Tibial artery (tissue), 4 donors: ENCODE data around the gene GMCL2.

Source experiments
- DNase-seq, 2 donors: peaks; one replicate each; pipeline ENCODE4 v3.0.0-alpha.2; 2019
- H3K27ac ChIP-seq, 2 donors: fragments of 200-600 bp; sonication (generic) in 1 of 2; 1 replicate in 1 of 2; 2 replicates in 1 of 2; pipeline ENCODE4 v1.5.1; 2018 to 2019; ENCODE audit warnings: mild to moderate bottlenecking in 1 of 2
- H3K27me3 ChIP-seq, 2 donors: fragments of 200-600 bp; sonication (generic) in 1 of 2; one replicate each; pipeline versions ENCODE4 v1.5.1 to v1.6.0; 2016 to 2019
- H3K36me3 ChIP-seq, 3 donors: fragments of 200-600 bp; sonication (generic) in 2 of 3; one replicate each; pipeline ENCODE4 v1.5.1; 2016 to 2019; ENCODE audit warnings: mild to moderate bottlenecking in 2 of 3
- H3K4me1 ChIP-seq, 4 donors: fragments of 200-600 bp; sonication (generic) in 2 of 4; 1 replicate in 3 of 4; 2 replicates in 1 of 4; pipeline ENCODE4 v1.5.1; 2016 to 2019
- H3K4me3 ChIP-seq, 2 donors: fragments of 200-600 bp; sonication (generic) in 1 of 2; 1 replicate in 1 of 2; 2 replicates in 1 of 2; pipeline ENCODE4 v1.5.1; 2018 to 2019; ENCODE audit warnings: mild to moderate bottlenecking in 2 of 2
- H3K9me3 ChIP-seq, 3 donors: fragments of 200-600 bp; sonication (generic) in 1 of 3; one replicate each; pipeline ENCODE4 v1.5.1; 2016 to 2019
- CTCF ChIP-seq, 2 experiments: fragments of 200-600 bp in 1 of 2; fragments of 450-650 bp in 1 of 2; IDR thresholded peaks; one replicate each; pipeline ENCODE4 v1.5.1; 2017 to 2019; ENCODE audit warnings: antibody characterized with exemption in 2 of 2, mild to moderate bottlenecking in 1 of 2, moderate library complexity in 1 of 2
- intact Hi-C: fragments of 100-400 bp; cut with DNase I; formaldehyde crosslinking; loops from one replicate; pipeline ENCODE4 v1.15.0; 2023; ENCODE audit warnings: low total_unique reads

Gene GMCL2

GRCh38 chr5:178174456-178174855 lies 12.7 kb downstream of the GMCL2 start:
- H3K9me3 ChIP-seq = peaks cover 0 to 2% (median 0%) of the 10 kb centered on the region in 3 donors
- H3K27me3 ChIP-seq = peaks cover 0 to 2% of the 10 kb centered on the region in 2 donors
- TF ChIP-seq CTCF (IDR thresholded peaks at IDR 0.05) = no peak
- no peak for DNase-seq
- no peak overlapping the region for H3K4me3 ChIP-seq
- intact Hi-C loops = no loop called here
- no peaks in the 10 kb centered on the region for H3K4me1 ChIP-seq
- H3K27ac ChIP-seq = no peak overlapping the region
- H3K36me3 ChIP-seq = no peaks in the 10 kb centered on the region

- no peaks in the 10 kb centered on the region for H3K36me3 ChIP-seq
- peaks cover 0 to 9% of the 10 kb centered on the region in 2 donors for H3K27me3 ChIP-seq
- no peaks in the 10 kb centered on the region for H3K9me3 ChIP-seq
- TF ChIP-seq CTCF (IDR thresholded peaks at IDR 0.05) = no peak
- H3K4me1 ChIP-seq = no peaks in the 10 kb centered on the region
- no peak overlapping the region for H3K4me3 ChIP-seq
- no peak for DNase-seq
- H3K27ac ChIP-seq = no peak overlapping the region
- intact Hi-C loops = no loop called here
Observed at GRCh38 chr5:178170455-178170854, 16.7 kb downstream of the GMCL2 start.

- DNase-seq = no peak
- intact Hi-C loops = loop anchor here (2.0 kb wide), 1 partner anchor 89 kb away; no protein-coding TSS in a partner anchor
- no peak for TF ChIP-seq CTCF (IDR thresholded peaks at IDR 0.05)
- Histone ChIP-seq H3K4me3 (no peak overlapping the region), H3K9me3 (no peaks in the 10 kb centered on the region), H3K4me1 (peaks cover 0 to 8% (median 6%) of the 10 kb centered on the region in 4 donors), H3K27ac (no peak overlapping the region), H3K36me3 (no peaks in the 10 kb centered on the region), H3K27me3 (peaks cover 0 to 46% of the 10 kb centered on the region in 2 donors)
Observed at GRCh38 chr5:178165581-178165980, 21.6 kb downstream of the GMCL2 start.

GRCh38 chr5:178163772-178164735 lies 23.1 kb downstream of the GMCL2 start:
- H3K27me3 ChIP-seq = peaks cover 0 to 46% of the 10 kb centered on the region in 2 donors
- H3K9me3 ChIP-seq = no peaks in the 10 kb centered on the region
- peaks cover 0 to 8% (median 6%) of the 10 kb centered on the region in 4 donors for H3K4me1 ChIP-seq
- peak; percentile 97 to 98 for TF ChIP-seq CTCF (IDR thresholded peaks at IDR 0.05)
- no peaks in the 10 kb centered on the region for H3K36me3 ChIP-seq
- DNase-seq = peak; percentile 81 to 90
- H3K27ac ChIP-seq = no peak overlapping the region
- intact Hi-C loops = loop anchor here (2.0 kb wide), 1 partner anchor 87 kb away; no protein-coding TSS in a partner anchor
- H3K4me3 ChIP-seq = peak overlapping the region in 1 of 2 donors; percentile 31

- Histone ChIP-seq H3K36me3 (no peaks in the 10 kb centered on the region), H3K9me3 (no peaks in the 10 kb centered on the region), H3K27ac (no peak overlapping the region), H3K27me3 (peaks cover 0 to 46% of the 10 kb centered on the region in 2 donors), H3K4me1 (peaks cover 0 to 8% (median 6%) of the 10 kb centered on the region in 4 donors), H3K4me3 (no peak overlapping the region)
- intact Hi-C loops = no loop called here
- no peak for DNase-seq
- no peak for TF ChIP-seq CTCF (IDR thresholded peaks at IDR 0.05)
Observed at GRCh38 chr5:178162481-178162880, 24.7 kb downstream of the GMCL2 start.
